Uterus (tissue), 4 donors: ENCODE measurements around the gene MOGAT1. TPM values are rescaled to one million over a fixed set of nuclear protein-coding genes. Genes with fewer than 3 reads are reported as not detected.

Source experiments
- DNase-seq, 2 donors: peaks; one replicate each; pipeline ENCODE4 v3.0.0-alpha.2; 2019 to 2020
- H3K27ac ChIP-seq, 2 donors: fragments of 200-600 bp; sonication (generic); 1 replicate in 1 of 2; 2 replicates in 1 of 2; pipeline ENCODE4 v1.5.1; 2016 to 2018
- H3K27me3 ChIP-seq, 2 donors: fragments of 200-600 bp; sonication (generic); one replicate each; pipeline ENCODE4 v1.5.1; 2018 to 2019; ENCODE audit warnings: control low read depth in 1 of 2
- H3K36me3 ChIP-seq, 2 donors: fragments of 200-600 bp; sonication (generic); one replicate each; pipeline ENCODE4 v1.5.1; 2019; ENCODE audit warnings: control low read depth in 1 of 2
- H3K4me1 ChIP-seq, 2 donors: fragments of 200-600 bp; sonication (generic); one replicate each; pipeline ENCODE4 v1.5.1; 2018 to 2019; ENCODE audit warnings: control low read depth in 1 of 2
- H3K4me3 ChIP-seq, 2 donors: fragments of 200-600 bp; sonication (generic); 1 replicate in 1 of 2; 2 replicates in 1 of 2; pipeline ENCODE4 v1.5.1; 2018 to 2019; ENCODE audit warnings: mild to moderate bottlenecking in 1 of 2
- H3K9me3 ChIP-seq, 2 donors: fragments of 200-600 bp; sonication (generic); one replicate each; pipeline ENCODE4 v1.5.1; 2019; ENCODE audit warnings: control low read depth in 1 of 2
- CTCF ChIP-seq, 4 experiments: fragments of 200-600 bp in 2 of 4; fragments of 450-650 bp in 2 of 4; sonication (generic) in 2 of 4; IDR thresholded peaks; one replicate each; pipeline ENCODE4 v1.5.1; 2016 to 2019; ENCODE audit warnings: antibody characterized with exemption in 4 of 4, mild to moderate bottlenecking in 2 of 4, moderate library complexity in 1 of 4
- POLR2A ChIP-seq, 2 donors: fragments of 450-650 bp; IDR thresholded peaks; one replicate each; pipeline ENCODE4 v1.6.1; 2016; ENCODE audit warnings: antibody characterized with exemption in 2 of 2, mild to moderate bottlenecking in 1 of 2, moderate library complexity in 1 of 2
- intact Hi-C: fragments of 100-400 bp; cut with DNase I; formaldehyde crosslinking; loops from one replicate; pipeline ENCODE4 v1.15.1; 2023; ENCODE audit warnings: low total_unique reads
- total RNA-seq, 4 donors: library from RNA; depleted of rRNA in 3 of 4; stranded (reverse); fragments of >200 nt in 3 of 4; gene quantifications; one replicate each; pipeline versions ENCODE4 v1.1.0 to v1.2.4, GENCODE V29; 2014 to 2023
- donor health status: DM: yes; HTN: yes; CAD: no.

Gene MOGAT1
- total RNA-seq, 4 donors from 2014 or later, result not detected

- no peaks in the 10 kb centered on the region for H3K4me1 ChIP-seq
- H3K27me3 ChIP-seq, result no peaks in the 10 kb centered on the region
- no peaks in the 10 kb centered on the region for H3K9me3 ChIP-seq
- H3K4me3 ChIP-seq, result no peak overlapping the region
- no peaks in the 10 kb centered on the region for H3K36me3 ChIP-seq
- DNase-seq, result no peak
- TF ChIP-seq CTCF (IDR thresholded peaks at IDR 0.05), result no peak
- TF ChIP-seq POLR2A (IDR thresholded peaks at IDR 0.05), result no peak
- intact Hi-C loops, result no loop called here
- no peak overlapping the region for H3K27ac ChIP-seq
Measured at GRCh38 chr2:222651718-222652418, 19.6 kb upstream of the MOGAT1 start.

- Histone ChIP-seq H3K4me1 (no peaks in the 10 kb centered on the region), H3K9me3 (no peaks in the 10 kb centered on the region), H3K36me3 (no peaks in the 10 kb centered on the region), H3K27ac (no peak overlapping the region), H3K4me3 (no peak overlapping the region), H3K27me3 (no peaks in the 10 kb centered on the region)
- DNase-seq, result no peak
- TF ChIP-seq POLR2A (IDR thresholded peaks at IDR 0.05) (no peak), CTCF (IDR thresholded peaks at IDR 0.05) (no peak)
- intact Hi-C loops, result no loop called here
Measured at GRCh38 chr2:222652491-222653255, 18.8 kb upstream of the MOGAT1 start.

GRCh38 chr2:222653280-222653679 lies 18.2 kb upstream of the MOGAT1 start:
- Histone ChIP-seq H3K4me3 (no peak overlapping the region), H3K27ac (no peak overlapping the region), H3K36me3 (no peaks in the 10 kb centered on the region), H3K9me3 (no peaks in the 10 kb centered on the region), H3K4me1 (no peaks in the 10 kb centered on the region), H3K27me3 (no peaks in the 10 kb centered on the region)
- no peak for DNase-seq
- TF ChIP-seq CTCF (IDR thresholded peaks at IDR 0.05) (no peak), POLR2A (IDR thresholded peaks at IDR 0.05) (no peak)
- intact Hi-C loops, result no loop called here

- Histone ChIP-seq H3K9me3 (no peaks in the 10 kb centered on the region), H3K4me3 (peak within 1 kb of the TSS; percentile 86 to 92), H3K27me3 (no peaks in the 10 kb centered on the region), H3K27ac (peak within 1 kb of the TSS; percentile 88 to 97), H3K4me1 (no peaks in the 10 kb centered on the region), H3K36me3 (no peaks in the 10 kb centered on the region)
- no peak for TF ChIP-seq CTCF (IDR thresholded peaks at IDR 0.05)
- peak; percentile 28 to 39 for TF ChIP-seq POLR2A (IDR thresholded peaks at IDR 0.05)
- intact Hi-C loops, result no loop called here
- DNase-seq, result peak; percentile 92 to 94
Measured at GRCh38 chr2:222655787-222656525, 15.5 kb upstream of the MOGAT1 start, which contains the start of gene FARSB. Gene FARSB, minus strand, starts transcription at chr2:222656092. Its CDS starts 19 bp downstream, at chr2:222656073.
